ENCODE results near the gene PGS1.

- TF ChIP-seq CTCF (conservative IDR thresholded peaks at IDR 0.05; ENCODE audit: low read depth, low read length): no peak
- TF ChIP-seq EZH2 (IDR thresholded peaks at IDR 0.05; ENCODE audit: borderline replicate concordance, low read depth, low read length, poor library complexity, severe bottlenecking): no peak
Measured at GRCh38 chr17:78377858-78378224, 608 bp upstream of the PGS1 start.
